SW 1271 (cell line): ENCODE results near the gene KCTD1.
"Not testable (repeated sequence)": the region's sequence is repeated elsewhere in the genome, so short reads cannot be mapped to it uniquely, and the experiment has no call there.

ENCODE experiments used
- DNase-seq, 2 experiments: peaks; one replicate each; lab custom pipeline; 2025; lab: John Stamatoyannopoulos, UW

KCTD1 gene

GRCh38 chr18:26457611-26458353 is 90.6 kb downstream of the KCTD1 start:
- DNase-seq = no peak

GRCh38 chr18:26457195-26457594 is 91.2 kb downstream of the KCTD1 start:
- no peak for DNase-seq

- no peak for DNase-seq
These were observed 92.3 kb downstream of the KCTD1 start for GRCh38 chr18:26456070-26456491.

GRCh38 chr18:26455639-26456038 is 92.7 kb downstream of the KCTD1 start:
- DNase-seq = no peak

- DNase-seq = no peak
These were observed 93.7 kb downstream of the KCTD1 start for GRCh38 chr18:26454616-26455015.

- DNase-seq = no peak
These were observed 94.2 kb downstream of the KCTD1 start for GRCh38 chr18:26454192-26454591.

- no peak for DNase-seq
These were observed 94.9 kb downstream of the KCTD1 start for GRCh38 chr18:26453386-26453901.

GRCh38 chr18:26450989-26451682 is 97.2 kb downstream of the KCTD1 start:
- DNase-seq = no peak

GRCh38 chr18:26448714-26449159 is 99.6 kb downstream of the KCTD1 start:
- no peak for DNase-seq

GRCh38 chr18:26443853-26444252 is 104.5 kb downstream of the KCTD1 start:
- no peak for DNase-seq

GRCh38 chr18:26442126-26442525 is 106.2 kb downstream of the KCTD1 start:
- DNase-seq = no peak

GRCh38 chr18:26440644-26441043 is 107.7 kb downstream of the KCTD1 start:
- no peak for DNase-seq

GRCh38 chr18:26439537-26439936 is 108.8 kb downstream of the KCTD1 start:
- no peak for DNase-seq

GRCh38 chr18:26438980-26439379 is 109.4 kb downstream of the KCTD1 start:
- DNase-seq = no peak

GRCh38 chr18:26437634-26438033 is 110.7 kb downstream of the KCTD1 start:
- DNase-seq = not testable (repeated sequence)

- DNase-seq = no peak
These were observed 111.9 kb downstream of the KCTD1 start for GRCh38 chr18:26436176-26437051.

- DNase-seq = no peak
These were observed 112.8 kb downstream of the KCTD1 start for GRCh38 chr18:26435415-26436095.

- DNase-seq = no peak
These were observed 113.5 kb downstream of the KCTD1 start for GRCh38 chr18:26434887-26435286.

GRCh38 chr18:26432651-26433424 is 115.5 kb downstream of the KCTD1 start:
- no peak for DNase-seq

GRCh38 chr18:26429535-26430226 is 118.7 kb downstream of the KCTD1 start:
- DNase-seq = peak in 1 of 2 experiments; percentile 36
